GM12801 (cell line): Measurements from ENCODE around the gene CLDN4.

ENCODE experiments used
- TF ChIP-seq, protein P1 (sequence below): IDR thresholded peaks from one replicate; pipeline ENCODE4 v1.5.1; 2011; ENCODE audit warnings: control low read depth; ENCODE audit not compliant: insufficient read length; ENCODE audit errors: extremely low read depth

The CLDN4 gene

GRCh38 chr7:73839290-73839689 lies 8.5 kb downstream of the CLDN4 start:
- TF ChIP-seq, protein P1, sequence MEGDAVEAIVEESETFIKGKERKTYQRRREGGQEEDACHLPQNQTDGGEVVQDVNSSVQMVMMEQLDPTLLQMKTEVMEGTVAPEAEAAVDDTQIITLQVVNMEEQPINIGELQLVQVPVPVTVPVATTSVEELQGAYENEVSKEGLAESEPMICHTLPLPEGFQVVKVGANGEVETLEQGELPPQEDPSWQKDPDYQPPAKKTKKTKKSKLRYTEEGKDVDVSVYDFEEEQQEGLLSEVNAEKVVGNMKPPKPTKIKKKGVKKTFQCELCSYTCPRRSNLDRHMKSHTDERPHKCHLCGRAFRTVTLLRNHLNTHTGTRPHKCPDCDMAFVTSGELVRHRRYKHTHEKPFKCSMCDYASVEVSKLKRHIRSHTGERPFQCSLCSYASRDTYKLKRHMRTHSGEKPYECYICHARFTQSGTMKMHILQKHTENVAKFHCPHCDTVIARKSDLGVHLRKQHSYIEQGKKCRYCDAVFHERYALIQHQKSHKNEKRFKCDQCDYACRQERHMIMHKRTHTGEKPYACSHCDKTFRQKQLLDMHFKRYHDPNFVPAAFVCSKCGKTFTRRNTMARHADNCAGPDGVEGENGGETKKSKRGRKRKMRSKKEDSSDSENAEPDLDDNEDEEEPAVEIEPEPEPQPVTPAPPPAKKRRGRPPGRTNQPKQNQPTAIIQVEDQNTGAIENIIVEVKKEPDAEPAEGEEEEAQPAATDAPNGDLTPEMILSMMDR: no peak

GRCh38 chr7:73839743-73840714 lies 9.2 kb downstream of the CLDN4 start:
- TF ChIP-seq, protein P1: no peak

GRCh38 chr7:73840715-73841379 lies 10.1 kb downstream of the CLDN4 start:
- TF ChIP-seq, protein P1: no peak

- TF ChIP-seq, protein P1: no peak
Measured at GRCh38 chr7:73841689-73842066, 10.9 kb downstream of the CLDN4 start.

DNA sequence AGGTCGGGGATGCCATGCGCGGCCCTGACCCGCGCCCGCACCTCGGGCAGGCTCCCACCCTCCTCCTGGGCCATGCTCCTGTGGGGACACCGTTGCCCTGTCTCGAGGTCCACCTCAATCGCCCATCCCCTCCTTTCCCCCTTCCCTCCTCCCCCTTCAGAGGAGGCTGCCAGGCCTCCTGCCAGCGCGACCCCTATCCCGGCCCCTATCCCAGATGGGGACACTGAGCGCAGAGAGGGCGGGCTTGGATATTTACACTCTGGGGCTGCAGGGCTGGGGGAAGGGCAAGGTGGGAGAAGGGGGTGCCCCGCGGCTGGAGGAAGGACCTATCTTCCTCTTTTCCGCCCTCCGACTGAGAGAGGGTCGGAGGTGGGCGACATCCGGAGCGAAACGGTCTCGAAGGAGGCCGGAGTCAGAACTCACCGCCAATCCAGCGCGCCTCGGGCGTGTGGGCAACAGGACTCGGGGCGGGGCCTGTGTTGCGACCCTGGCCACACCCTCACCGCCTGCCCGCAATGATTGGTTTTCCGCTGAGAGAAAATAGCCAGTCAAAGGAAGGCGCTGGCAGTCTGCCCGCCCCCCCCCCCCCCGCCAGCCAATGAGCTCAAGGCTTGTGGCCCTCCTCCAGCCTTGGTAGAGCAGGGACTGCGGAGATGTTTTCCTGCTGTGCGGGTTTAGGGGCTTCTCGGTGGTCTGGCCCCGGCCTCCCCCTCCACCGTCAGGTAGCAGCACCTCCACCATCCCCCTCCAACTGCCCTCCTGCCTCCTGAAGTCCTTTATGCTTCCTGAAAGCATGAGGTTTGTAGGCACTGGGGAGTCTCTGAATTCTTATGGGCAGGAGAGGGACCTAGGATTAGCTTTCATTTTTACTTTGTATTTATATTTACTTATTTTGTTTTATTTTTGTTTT lies 11.5 kb downstream of the CLDN4 start, which contains the start of gene METTL27:
TSS of gene METTL27 (minus strand) at position 450 of the 910 bp plus-strand sequence. CDS start at position 74, 376 bp downstream.
- TF ChIP-seq, protein P1: no peak

DNA sequence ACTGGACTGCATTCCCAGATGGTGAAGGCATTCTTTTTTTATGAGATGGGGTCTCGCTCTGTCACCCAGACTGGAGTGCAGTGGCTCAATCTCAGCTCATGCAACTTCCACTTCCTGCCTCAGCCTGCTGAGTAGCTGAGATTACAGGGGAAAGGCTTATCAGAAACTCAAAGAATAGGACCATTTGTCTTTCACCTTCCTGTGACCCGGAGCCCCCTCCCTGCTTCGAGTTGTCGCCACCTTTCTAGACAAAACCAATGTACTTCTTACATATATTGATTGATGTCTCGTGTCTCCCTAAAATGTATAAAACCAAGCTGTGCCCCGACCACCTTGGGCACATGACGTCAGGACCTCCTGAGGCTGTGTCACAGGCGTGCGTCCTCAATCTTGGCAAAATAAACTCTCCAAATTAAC lies 13.3 kb downstream of the CLDN4 start:
- TF ChIP-seq, protein P1: no peak
